ENCODE data around the gene EYA3.

The EYA3 gene

DNA sequence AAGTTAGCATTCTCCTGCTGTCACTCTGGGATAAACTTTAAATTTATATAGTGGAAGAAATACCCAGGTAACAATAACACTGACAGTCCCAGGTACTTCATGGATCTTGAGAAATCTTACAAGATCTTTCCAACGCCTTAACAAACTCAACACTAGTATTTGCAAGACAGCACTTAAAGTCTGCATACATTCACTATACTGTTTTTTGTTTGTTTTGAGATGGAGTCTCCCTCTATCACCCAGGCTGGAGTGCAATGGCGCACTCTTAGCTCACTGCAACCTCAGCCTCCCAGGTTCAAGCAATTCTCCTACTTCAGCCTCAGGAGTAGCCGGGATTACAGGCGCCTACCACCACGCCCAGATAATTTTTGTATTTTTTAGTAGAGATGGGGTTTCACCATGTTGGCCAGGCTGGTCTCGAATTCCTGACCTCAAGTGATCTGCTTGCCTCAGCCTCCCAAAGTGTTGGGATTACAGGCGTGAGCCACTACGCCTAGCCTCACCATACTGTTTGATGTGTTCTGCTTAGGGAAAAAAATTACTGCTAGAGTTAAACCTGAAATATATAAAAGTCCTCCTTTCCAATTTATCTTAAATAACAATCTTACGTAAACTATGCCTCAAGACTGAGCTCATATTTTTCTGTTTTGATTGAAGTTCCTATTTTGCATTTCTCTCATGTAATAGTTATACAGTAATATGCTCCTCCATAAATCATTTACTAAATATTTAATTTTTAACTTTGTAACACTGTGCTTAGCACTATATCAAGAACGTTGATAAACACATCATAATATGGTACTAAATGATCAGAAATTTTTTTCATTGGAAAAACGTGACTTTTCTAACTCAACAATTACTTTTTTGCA is 17.5 kb downstream of the EYA3 start:
- DNase-seq = no peak

DNA sequence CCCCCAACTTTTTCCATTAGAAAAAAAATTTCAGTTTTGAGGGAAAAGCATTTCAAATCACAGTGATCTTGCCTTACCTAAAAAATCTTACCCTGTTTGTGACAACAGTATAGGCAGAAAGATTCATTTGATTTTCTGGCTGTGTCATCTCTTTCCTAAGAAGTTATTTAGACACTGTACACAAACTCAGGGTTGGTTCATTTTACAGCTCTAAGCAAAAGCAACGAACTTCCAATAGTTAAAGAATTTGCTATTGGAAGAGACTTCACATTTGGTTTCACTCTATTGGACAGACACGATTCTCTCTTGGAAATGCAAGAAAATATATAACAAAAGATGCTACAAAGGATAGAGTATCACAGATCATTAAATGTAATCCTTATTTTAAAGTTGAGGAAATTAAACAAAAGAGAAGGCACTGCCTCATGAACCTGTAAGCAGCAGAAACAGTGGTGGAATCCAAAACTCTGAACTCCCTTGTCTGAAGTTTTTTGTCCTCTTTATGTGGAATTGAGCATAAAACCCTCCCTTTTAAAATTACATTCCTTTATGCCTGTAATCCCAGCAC is 20.8 kb downstream of the EYA3 start:
- no peak for DNase-seq

DNA sequence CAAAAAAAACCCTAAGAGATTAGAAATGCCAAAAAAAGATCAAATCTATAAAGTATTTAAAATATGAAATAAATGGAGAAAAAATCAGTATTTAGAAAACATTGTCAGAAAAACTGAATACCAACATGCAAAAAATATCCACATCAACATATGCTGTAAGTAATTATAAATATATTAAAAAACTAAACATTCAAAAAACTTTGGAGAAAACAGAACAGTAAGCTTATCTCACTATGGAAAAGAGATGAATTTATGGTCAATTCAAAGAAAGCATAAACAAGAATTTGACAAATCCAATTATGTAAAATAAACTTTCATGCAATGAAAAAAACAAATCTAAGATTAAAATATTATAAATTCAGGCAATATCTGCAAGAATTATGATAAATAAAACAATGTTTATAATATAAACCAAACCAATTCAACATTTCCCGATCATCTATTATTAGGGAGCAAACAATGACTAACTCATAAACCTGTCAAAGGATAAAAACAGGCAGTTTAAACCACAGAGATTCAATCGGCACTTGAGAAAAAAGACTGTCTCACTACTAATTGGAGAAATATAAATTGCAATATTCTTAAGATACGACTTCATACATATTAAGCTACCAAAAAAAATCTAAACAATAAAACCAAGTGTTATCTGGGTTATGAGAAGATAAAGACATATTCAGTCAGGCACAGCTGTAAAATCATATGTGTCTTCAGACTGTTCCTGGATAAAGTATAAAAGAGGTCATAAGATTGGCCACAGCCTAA is 21.8 kb downstream of the EYA3 start:
- DNase-seq = no peak

DNA sequence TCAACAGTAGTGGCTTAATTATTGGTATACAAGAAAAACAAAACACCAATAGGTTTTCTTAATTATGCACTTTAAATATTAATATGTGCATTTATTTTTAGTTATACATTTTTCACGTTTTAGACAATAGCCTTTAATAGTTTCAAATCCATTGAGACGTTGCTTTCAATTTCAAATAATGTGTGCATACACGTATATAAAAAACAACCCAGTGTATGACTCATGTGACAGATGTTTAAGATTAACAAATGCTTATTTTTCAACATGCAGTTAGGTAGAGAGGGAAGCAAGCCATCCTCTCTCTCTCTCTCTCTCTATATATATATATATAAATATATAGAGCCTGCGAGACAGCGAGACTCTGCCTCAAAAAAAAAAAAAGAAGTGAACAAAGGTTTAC is 24.3 kb downstream of the EYA3 start:
- DNase-seq = no peak

DNA sequence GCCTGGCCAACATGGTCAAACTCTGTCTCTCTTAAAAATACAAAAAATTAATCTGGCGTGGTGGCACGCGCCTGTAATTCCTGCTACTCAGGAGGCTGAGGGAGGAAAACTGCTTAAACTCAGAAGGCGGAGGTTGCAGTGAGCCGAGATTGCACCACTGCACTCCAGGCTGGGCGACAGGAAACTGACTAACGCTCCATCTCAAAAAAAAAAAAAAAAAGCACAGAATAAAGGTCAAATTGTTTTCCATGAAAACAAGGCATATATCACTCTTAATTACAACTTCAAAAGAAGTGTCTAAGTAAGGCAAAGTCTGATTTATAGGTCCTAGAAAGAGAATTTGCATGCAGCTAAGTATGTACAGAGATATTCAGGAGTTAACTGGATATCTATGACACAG is 25.6 kb downstream of the EYA3 start:
- no peak for DNase-seq

DNA sequence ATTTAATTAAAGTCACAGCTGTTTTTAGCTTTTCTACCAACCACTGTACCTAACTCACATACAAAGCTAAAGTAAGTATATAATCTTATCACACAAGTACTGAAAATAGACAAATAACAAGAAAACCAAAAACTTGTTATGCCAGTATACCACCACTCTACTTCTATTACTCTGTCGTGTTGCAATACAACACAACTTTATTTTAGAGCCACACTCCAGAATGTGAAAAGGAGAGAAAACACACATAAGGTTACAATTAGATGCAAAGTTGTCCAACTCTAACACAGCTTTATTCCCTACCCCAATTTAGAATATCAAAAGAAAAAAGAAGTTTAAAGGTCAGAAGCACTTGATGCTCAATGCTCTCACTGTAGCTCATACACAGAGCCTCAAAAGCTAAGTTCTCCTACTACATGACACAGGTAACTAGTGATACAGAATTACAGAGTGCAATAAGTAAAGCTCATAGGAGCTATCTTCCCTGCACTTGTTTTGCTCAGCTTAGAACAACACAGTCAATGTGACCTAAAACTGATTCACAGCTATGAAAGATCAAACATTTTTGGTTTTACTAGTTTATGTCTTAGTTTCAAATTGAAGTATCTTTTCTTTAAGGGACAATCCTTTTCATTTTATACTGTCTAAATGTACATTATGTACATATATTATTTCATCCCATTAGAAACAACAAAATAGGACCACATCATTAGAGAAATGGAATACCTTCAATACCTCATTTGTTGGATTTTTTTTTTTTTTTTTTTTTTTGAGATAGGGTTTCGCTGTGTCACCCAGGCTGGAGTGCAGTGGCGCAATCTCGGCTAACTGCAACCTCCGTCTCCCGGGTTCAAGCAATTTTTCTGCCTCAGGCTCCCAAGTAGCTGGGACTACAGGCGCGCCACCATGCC is 29.2 kb downstream of the EYA3 start:
- no peak for DNase-seq

DNA sequence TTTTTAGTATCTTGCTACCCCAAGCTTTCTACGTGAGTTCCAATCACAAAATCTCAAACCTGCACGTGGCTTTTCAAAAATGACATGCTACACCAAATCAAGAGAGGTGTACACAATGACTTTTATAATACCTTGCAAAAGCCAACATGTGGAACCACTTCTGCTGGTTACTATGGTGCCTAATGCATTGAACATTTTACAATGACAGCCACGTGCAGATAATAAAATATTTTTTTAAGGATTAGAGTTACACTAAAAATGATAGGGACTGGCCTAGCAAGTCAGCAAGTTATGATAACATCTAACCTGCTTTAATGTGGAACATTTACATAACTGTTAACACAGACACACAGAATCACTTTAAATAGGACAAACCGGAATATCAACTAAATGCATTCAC is 30.2 kb downstream of the EYA3 start:
- no peak for DNase-seq

DNA sequence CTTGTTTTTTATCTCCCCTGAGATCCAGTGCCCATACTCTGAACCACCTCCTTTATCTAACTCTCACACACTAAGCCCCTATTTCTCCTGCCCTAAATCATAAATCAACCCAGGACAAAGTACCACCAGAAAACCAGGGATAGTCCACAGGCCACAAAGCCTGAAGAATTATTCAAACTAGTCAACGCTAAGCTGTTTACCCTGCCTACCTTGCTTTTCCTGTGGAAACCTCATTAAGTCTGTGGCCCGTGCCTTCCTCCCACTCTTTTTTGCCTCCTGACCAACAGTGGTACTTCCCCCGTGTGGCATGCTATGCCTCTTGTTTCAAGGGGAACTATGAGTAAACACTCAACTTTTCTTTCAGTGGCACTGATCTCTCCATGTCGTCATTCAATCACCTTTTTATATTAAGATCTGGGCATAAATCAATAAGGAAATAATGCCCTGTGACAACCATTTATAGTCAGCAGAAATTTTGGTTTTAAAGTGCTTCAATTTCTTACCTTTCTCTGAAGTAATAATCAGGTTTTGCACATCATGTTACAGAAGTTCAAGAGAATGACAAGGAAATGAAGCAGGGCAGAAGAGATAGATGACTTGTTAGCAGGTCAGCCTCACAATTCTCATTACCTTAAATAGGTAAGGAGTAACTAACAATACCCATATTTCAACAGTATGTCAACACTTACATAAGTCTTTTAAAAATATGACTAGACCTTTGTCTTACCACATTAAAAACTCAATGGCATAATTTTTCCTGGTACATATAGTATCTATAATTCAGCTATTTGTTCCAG is 32.1 kb downstream of the EYA3 start:
- no peak for DNase-seq

DNA sequence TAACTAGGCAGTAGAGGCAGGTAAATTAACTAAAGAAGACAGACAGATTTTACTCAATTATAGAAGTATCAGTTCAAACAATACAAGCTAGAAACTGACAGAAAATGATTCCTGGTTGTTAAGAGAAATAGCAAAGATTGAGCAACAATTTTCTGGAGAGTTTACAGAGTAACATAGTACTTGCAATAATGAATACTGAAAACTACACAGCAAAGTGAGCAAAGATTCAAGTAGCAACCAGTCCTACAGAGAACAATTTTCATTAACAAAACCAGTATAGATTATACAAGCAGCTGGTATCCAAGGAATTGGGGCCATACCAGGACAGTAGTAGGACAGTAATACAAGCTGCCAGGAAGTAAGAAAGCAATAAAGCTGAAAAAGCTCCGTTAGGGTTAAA is 37.6 kb downstream of the EYA3 start:
- no peak for DNase-seq

DNA sequence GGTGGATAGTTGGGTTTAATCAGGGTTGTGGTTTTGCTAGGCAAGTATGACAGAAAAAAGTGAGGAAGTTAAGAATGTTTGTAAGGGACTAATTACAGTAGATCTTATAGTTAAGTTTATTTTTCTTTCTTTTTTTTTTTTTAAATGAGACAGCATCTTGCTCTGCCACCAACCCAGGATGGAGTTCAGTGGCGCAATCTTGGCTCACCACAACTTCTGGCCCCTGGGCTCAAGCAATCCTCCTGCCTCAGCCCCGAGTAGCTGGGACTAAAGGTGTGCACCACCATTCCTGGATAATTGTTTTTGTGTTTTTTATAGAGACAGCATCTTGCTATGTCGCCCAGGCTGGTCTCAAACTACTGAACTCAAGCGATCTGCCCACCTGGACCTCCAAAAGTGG is 41.7 kb downstream of the EYA3 start:
- DNase-seq = no peak

DNA sequence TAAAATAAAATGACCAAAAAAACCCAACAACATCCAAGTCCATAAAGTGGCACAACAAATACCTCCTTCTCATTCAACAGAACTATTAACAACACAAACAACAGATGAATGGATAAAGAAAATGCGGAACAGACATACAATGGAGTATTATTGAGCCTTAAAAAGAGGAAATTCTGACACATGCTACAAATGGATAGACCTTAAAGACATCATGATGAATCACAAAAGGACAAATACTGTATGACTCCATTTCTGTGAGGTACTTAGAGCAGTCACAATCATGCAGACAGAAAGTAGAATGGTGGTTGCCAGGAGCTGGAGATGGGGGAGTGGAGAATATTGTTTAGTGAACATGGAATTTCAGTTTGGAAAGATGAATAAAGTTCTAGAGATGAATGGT is 42.6 kb downstream of the EYA3 start:
- DNase-seq = no peak

DNA sequence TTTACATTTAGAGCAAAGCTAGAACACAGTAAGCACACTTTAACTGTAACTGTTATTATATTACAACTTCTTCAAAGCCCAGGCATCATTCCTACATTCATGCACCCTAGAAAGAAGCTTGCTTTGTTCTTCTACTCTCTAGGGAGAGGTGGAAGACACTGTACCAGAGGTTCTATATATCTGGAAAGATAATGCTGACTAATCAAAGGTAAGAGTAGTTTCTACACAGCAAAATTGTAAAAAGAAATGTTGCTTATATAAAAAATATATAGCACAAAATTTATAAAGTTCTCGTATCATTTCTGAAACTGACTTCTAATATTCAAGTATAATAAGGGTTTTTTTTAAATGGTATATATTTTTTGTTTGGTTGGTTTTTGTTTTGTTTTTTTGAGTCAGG is 44.0 kb downstream of the EYA3 start:
- no peak for DNase-seq

DNA sequence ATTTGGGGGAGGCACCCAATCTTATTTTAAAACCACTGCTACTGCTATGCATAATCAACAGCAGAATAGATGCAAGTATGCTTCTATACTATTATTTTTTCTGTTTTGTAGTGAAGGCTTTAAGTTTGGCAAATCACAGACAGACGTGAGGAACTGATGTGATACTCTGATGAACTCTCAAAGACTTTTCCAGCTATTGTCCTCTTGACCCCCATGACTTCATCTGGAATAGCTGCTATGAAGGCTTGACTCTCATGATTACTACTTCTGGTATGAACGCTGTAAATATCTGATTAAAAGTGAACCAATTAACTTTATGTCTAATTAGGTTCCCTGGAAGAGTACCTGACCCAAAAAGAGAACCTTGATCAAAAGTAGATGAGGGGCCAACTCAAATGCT is 49.1 kb downstream of the EYA3 start:
- no peak for DNase-seq

DNA sequence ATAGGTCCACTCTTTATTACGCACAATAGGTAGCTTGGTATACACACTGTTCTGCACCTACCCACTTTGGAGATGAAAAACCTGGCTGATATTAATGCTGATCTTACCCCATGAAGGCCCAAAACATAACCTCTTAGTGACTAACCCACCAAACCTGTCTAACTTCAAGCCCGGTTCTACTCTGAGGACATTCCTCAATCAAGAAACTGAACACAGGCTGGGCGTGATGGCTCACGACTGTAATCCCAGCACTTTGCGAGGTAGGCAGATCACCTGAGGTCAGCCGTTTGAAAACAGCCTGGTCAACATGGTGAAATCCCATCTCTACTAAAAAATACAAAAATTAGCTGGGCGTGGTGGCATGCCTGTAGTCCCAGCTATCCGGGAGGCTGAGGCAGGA is 50.5 kb downstream of the EYA3 start:
- DNase-seq = no peak

DNA sequence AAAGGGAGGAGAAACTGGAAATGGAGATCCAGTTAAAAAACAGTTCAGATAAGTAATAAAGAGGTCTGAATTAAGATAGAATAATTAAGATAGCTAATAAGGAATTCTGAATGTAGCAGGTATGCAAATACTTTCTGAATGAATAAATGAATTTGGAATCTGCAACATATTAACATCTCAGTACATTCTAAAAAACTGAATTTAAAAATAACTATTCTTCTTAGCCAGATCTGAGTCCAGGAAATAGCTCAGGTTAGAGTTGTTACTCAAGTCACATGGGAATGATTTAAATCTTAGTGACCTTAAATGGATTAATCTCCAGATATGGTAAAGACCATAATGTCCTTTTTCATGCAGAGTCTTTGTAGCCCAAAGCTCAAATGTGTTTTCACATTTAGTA is 51.2 kb downstream of the EYA3 start:
- DNase-seq = no peak

DNA sequence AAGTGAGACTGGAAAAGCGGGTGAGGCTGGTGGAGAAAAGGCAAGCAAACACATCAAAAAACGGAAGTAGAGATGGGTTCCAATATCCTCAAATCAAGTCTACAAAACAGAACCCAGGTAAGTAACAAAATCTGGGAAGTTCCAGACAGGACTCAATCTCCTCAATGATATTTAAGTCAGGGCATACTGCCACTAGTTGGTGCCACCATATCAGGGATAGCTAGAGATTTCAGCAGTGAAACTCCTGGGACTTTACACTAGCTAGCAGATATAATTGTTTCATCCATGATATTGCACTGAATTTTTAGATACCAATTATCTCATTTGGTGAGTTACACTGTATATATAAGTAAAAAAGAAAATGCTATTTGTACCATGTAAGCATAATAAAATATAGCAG is 52.0 kb downstream of the EYA3 start:
- no peak for DNase-seq

DNA sequence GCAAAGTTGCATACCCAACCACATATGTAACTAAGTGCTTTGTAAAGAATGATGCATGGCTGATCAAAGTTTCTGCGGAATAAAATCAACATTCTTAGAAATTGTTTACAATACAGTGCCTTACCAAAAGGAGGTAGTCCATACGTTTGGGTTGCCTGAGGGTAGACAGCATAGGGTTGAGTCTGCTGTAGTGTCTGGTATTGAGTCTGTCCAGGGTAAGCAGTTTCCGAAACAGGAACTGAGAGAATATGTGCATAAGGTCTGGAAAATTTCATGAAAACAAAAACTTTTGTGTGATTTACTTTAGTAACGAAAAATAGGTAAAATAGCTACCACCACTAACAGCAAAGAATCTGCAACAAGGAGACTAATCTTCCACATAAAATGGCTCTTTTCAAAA is 53.0 kb downstream of the EYA3 start:
- DNase-seq = no peak

DNA sequence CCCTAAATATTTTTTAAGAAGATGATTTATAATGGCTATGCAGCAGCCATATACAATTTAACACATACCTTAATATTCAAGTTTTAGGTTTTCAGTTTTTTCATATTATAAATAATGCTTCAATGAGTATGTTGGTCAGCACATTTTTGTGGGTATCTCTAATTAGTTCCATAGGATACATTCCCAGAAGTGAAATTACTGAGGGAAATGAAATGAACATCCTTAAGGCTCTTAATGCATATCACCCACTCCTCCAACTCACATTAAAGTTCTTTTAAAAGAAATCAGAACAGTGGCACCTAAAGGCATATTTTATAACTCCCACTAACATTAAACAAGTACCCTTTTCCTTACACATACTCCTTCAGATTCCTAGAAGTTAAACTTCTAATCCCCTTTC is 56.1 kb downstream of the EYA3 start:
- DNase-seq = no peak

DNA sequence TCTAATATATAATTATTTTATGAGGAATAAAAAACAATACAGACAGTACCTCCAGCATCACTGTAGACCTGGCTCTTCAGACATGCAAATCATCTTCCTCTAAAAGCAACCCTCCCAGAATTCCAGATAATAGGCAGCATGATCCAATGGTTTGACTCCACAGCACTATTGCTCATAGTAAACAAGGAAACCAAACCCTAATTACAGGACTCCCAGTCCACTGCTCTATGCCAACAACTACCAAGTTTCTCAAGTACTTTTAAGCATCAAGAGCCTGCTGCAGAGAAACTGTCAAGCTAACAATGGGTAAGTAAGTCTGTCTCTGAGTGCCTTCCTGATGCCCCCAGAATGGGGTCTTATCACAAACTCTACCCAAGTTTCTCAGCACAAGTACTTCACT is 57.2 kb downstream of the EYA3 start:
- DNase-seq = no peak

DNA sequence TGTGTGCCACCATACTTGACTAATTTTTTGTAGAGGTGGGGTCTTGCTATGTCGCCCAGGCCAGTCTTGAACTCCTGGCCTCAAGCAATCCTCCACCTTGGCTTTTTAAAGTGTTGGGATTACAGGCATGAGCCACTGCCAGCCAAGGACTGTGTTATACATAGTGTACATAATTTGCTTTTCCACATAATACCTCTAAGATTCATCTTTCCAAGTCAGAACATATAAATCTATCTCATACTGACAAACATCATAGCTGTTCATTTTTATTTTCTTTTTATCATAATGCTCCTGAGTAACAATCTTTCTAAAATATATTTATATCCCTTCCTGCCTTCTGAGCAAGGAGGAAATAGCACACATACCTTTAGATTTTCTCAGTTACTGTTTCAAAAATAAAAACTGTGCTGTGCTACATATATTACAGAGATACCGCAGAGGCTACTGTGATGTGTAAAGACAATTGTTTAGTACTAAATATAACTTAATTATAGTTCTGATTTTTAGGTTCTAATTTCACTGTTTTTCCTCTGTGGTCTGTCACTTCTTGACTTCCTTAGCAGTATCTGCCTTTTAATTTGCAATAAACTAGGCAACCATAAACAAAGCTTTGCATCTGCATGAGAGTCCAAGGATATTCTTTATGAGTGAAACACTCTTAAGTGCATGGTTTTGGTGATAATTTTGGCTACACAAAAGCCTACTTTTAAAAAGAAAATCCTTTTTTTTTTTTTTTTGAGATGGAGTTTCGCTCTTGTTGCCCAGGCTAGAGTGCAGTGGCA is 59.3 kb downstream of the EYA3 start:
- DNase-seq = no peak

DNA sequence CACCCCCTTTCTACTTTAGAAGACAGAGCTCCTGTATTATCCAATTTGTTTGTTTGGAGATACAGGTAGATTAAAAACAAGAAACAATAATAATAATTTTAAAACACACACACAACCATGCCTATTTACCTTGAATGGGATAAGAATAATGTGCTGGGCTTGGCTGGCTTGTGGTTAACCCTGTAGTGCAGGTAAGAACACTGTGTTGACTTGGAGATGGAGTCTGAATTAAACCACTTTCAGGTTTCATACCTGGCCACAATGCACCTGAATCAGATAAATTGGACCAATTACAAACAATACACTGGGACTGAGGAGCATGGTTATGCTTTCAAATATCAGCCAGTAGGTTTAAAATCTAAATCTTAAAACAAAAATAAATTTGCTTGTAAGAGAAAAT is 60.8 kb downstream of the EYA3 start:
- no peak for DNase-seq

Measured in NCI-H1436 treated with DMSO at 0.1 percent for 48 hours (cell line).